ENCODE results near the gene TUBB1.

The TUBB1 gene

GRCh38 chr20:59019217-59019616, at the start of gene TUBB1:
Gene TUBB1 (plus strand): TSS chr20:59019429. CDS start chr20:59019523, 94 bp downstream.
- Histone ChIP-seq H3K9me3 (ENCODE audit: insufficient read depth, low read length) (no peaks in the 10 kb centered on the region), H3K36me3 (ENCODE audit: low read length) (no peaks in the 10 kb centered on the region), H4K20me1 (ENCODE audit: low read depth, low read length) (no peaks in the 10 kb centered on the region), H2AFZ (ENCODE audit: low read depth, low read length, severe bottlenecking) (no peak within 1 kb of the TSS), H3K27ac (ENCODE audit: low read depth, low read length) (no peak within 1 kb of the TSS), H3K27me3 (ENCODE audit: low read length) (no peaks in the 10 kb centered on the region), H3K9me2 (replicated peaks; ENCODE audit: insufficient read depth, low read length) (no peaks in the 10 kb centered on the region), H3K4me2 (ENCODE audit: low read depth, low read length, poor library complexity, severe bottlenecking) (no peak within 1 kb of the TSS), H3F3A (ENCODE audit: insufficient read depth) (peaks cover 11% of the 10 kb centered on the region), H3K9ac (ENCODE audit: low read length) (no peak within 1 kb of the TSS), H3K4me3 (ENCODE audit: insufficient read depth, low read length, poor library complexity, severe bottlenecking) (no peak within 1 kb of the TSS), H3K79me2 (ENCODE audit: insufficient read depth, low read length) (no peaks in the 10 kb centered on the region)
- no peak for TF ChIP-seq EZH2phosphoT487 (conservative IDR thresholded peaks at IDR 0.05; ENCODE audit: low read length)
- TF ChIP-seq CTCF (IDR thresholded peaks at IDR 0.05; ENCODE audit: insufficient read depth, low read length, poor library complexity, severe bottlenecking), result no peak

GRCh38 chr20:58969439-58969838, 49.8 kb upstream of the TUBB1 start:
- Histone ChIP-seq H3K9me3 (ENCODE audit: insufficient read depth, low read length) (no peaks in the 10 kb centered on the region), H3K4me3 (ENCODE audit: insufficient read depth, low read length, poor library complexity, severe bottlenecking) (no peak overlapping the region), H3K27ac (ENCODE audit: low read depth, low read length) (no peak overlapping the region), H3K4me2 (ENCODE audit: low read depth, low read length, poor library complexity, severe bottlenecking) (no peak overlapping the region), H3K9me2 (replicated peaks; ENCODE audit: insufficient read depth, low read length) (no peaks in the 10 kb centered on the region), H4K20me1 (ENCODE audit: low read depth, low read length) (no peaks in the 10 kb centered on the region), H2AFZ (ENCODE audit: low read depth, low read length, severe bottlenecking) (no peak overlapping the region), H3K36me3 (ENCODE audit: low read length) (no peaks in the 10 kb centered on the region), H3F3A (ENCODE audit: insufficient read depth) (0 out of 2 replicates have a peak, but pooled peaks cover 3% of the 10 kb centered on the region), H3K27me3 (ENCODE audit: low read length) (no peaks in the 10 kb centered on the region), H3K9ac (ENCODE audit: low read length) (no peak overlapping the region), H3K79me2 (ENCODE audit: insufficient read depth, low read length) (no peaks in the 10 kb centered on the region)
- no peak for TF ChIP-seq EZH2phosphoT487 (conservative IDR thresholded peaks at IDR 0.05; ENCODE audit: low read length)
- no peak for TF ChIP-seq CTCF (IDR thresholded peaks at IDR 0.05; ENCODE audit: insufficient read depth, low read length, poor library complexity, severe bottlenecking)

- Histone ChIP-seq H2AFZ (ENCODE audit: low read depth, low read length, severe bottlenecking) (no peak overlapping the region), H3K4me2 (ENCODE audit: low read depth, low read length, poor library complexity, severe bottlenecking) (no peak overlapping the region), H3K9me3 (ENCODE audit: insufficient read depth, low read length) (no peaks in the 10 kb centered on the region), H3K27me3 (ENCODE audit: low read length) (no peaks in the 10 kb centered on the region), H3K9ac (ENCODE audit: low read length) (no peak overlapping the region), H3K79me2 (ENCODE audit: insufficient read depth, low read length) (no peaks in the 10 kb centered on the region), H4K20me1 (ENCODE audit: low read depth, low read length) (no peaks in the 10 kb centered on the region), H3K27ac (ENCODE audit: low read depth, low read length) (no peak overlapping the region), H3F3A (ENCODE audit: insufficient read depth) (0 out of 2 replicates have a peak, but pooled peaks cover 3% of the 10 kb centered on the region), H3K36me3 (ENCODE audit: low read length) (no peaks in the 10 kb centered on the region), H3K9me2 (replicated peaks; ENCODE audit: insufficient read depth, low read length) (no peaks in the 10 kb centered on the region), H3K4me3 (ENCODE audit: insufficient read depth, low read length, poor library complexity, severe bottlenecking) (no peak overlapping the region)
- no peak for TF ChIP-seq CTCF (IDR thresholded peaks at IDR 0.05; ENCODE audit: insufficient read depth, low read length, poor library complexity, severe bottlenecking)
Measured at GRCh38 chr20:58970146-58970545, 49.1 kb upstream of the TUBB1 start.

Data from SU-DHL-6 (cell line).